Measurements from ENCODE around the gene AP1B1.

DNA sequence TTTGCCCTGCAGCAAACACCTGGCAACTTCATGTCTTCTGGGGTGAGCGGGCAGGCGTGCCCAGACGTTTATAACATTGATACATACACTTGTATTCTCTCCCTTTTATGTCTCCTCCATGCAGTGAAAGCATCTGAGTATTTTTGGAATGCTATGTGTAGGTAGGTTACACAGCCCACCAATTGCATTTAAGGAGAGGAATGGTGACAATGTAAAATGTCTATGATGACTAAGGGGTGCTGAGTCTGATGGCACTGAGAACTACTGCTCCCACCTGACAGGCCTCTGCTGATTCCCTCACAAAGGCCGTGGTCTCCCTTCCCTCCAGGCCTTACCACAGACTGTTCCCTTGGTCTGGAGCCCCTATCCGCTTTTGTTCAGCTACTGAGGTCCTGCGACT is 50.0 kb downstream of the AP1B1 start:
- TF ChIP-seq, protein P1, sequence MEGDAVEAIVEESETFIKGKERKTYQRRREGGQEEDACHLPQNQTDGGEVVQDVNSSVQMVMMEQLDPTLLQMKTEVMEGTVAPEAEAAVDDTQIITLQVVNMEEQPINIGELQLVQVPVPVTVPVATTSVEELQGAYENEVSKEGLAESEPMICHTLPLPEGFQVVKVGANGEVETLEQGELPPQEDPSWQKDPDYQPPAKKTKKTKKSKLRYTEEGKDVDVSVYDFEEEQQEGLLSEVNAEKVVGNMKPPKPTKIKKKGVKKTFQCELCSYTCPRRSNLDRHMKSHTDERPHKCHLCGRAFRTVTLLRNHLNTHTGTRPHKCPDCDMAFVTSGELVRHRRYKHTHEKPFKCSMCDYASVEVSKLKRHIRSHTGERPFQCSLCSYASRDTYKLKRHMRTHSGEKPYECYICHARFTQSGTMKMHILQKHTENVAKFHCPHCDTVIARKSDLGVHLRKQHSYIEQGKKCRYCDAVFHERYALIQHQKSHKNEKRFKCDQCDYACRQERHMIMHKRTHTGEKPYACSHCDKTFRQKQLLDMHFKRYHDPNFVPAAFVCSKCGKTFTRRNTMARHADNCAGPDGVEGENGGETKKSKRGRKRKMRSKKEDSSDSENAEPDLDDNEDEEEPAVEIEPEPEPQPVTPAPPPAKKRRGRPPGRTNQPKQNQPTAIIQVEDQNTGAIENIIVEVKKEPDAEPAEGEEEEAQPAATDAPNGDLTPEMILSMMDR (IDR thresholded peaks at IDR 0.05), result no peak
- TF ChIP-seq POLR2A (IDR thresholded peaks at IDR 0.05), result no peak
- no peak for TF ChIP-seq POLR2AphosphoS5 (IDR thresholded peaks at IDR 0.05)
- TF ChIP-seq EP300 (IDR thresholded peaks at IDR 0.05), result no peak

Measured in suprapubic skin (tissue), 4 donors.